ENCODE data around the gene STARD5.

STARD5 gene

DNA sequence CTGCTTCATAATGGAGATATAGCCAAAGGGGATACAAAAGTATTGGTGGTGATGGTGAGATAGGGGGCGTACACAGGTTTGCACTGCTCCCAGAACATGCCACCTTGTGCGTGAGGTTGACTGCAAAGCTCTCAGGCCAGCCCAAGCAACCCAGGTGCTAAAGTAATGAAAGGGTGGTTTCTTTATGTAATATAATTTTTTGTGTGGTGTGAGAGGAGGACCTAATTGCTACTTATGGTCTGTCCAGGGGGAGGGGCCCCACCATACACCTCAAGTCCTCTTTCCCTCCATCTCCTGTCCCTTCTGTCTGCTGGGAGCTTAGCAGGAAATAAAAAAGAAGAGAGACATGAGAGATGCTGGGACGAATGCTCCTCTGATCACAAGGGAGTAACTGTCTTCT, 53.8 kb downstream of the STARD5 start:
- no peak for DNase-seq (ENCODE audit: low read depth)
- TF ChIP-seq, protein P1, sequence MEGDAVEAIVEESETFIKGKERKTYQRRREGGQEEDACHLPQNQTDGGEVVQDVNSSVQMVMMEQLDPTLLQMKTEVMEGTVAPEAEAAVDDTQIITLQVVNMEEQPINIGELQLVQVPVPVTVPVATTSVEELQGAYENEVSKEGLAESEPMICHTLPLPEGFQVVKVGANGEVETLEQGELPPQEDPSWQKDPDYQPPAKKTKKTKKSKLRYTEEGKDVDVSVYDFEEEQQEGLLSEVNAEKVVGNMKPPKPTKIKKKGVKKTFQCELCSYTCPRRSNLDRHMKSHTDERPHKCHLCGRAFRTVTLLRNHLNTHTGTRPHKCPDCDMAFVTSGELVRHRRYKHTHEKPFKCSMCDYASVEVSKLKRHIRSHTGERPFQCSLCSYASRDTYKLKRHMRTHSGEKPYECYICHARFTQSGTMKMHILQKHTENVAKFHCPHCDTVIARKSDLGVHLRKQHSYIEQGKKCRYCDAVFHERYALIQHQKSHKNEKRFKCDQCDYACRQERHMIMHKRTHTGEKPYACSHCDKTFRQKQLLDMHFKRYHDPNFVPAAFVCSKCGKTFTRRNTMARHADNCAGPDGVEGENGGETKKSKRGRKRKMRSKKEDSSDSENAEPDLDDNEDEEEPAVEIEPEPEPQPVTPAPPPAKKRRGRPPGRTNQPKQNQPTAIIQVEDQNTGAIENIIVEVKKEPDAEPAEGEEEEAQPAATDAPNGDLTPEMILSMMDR (conservative IDR thresholded peaks at IDR 0.05; ENCODE audit: low read depth, low read length) = no peak
- H3K4me3 ChIP-seq (ENCODE audit: low read length) = no peak overlapping the region

DNA sequence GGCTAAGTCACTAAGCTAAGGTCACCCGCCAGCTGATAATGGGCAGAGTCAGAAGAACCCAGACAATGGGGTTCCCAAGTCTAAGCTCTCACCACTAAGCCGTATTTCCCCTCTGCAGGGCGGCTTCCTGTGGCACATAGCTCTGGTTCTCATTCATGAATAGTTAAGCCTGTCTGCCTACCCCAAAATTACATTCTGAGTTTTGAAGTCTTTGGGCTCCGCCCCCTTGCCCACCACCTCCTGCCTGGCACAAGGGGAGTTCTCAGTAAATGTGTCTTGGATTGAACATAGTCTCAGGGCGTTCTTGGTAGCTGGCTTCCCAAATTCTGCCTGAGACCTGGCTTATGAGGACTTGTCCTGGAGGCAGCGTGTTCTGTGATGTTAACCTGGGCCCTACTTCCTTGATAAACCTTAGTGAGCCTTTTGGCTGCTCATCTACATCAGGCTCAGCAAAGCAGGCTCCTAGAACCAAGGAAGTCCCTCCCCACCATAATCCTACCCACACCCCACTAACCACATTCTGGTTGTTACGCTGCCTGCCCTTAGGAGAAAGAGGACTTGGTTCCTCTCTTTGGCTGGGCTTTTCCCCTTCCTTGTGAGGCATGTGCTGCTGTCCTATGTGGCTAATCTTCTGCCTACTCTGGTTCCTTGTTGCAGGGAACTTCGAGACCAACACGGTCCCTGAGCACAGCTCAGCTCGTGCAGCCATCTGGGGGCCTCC, 54.9 kb downstream of the STARD5 start:
- DNase-seq (ENCODE audit: low read depth) = no peak
- TF ChIP-seq, protein P1 (conservative IDR thresholded peaks at IDR 0.05; ENCODE audit: low read depth, low read length) = no peak
- H3K4me3 ChIP-seq (ENCODE audit: low read length) = no peak overlapping the region

DNA sequence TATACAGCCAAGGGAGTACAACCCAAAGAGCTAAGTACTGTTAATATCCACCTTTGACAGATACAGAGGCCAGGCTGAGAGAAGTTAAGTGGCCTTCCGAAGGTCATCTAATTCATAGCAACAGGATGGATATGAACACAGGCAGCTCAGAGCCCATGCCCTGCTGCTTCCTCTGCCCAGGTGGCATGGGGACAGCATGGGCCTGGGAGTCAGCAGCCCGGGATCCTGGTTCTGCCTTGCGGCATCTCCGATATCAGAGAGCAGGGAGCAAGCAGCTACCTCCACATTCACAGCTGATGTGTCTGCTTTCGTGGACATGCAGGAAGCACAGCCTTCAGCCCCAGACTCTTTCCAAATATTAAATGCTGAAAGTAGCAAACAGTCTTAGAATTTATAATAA, 55.6 kb downstream of the STARD5 start:
- no peak for DNase-seq (ENCODE audit: low read depth)
- no peak overlapping the region for H3K4me3 ChIP-seq (ENCODE audit: low read length)
- TF ChIP-seq, protein P1 (conservative IDR thresholded peaks at IDR 0.05; ENCODE audit: low read depth, low read length) = no peak

DNA sequence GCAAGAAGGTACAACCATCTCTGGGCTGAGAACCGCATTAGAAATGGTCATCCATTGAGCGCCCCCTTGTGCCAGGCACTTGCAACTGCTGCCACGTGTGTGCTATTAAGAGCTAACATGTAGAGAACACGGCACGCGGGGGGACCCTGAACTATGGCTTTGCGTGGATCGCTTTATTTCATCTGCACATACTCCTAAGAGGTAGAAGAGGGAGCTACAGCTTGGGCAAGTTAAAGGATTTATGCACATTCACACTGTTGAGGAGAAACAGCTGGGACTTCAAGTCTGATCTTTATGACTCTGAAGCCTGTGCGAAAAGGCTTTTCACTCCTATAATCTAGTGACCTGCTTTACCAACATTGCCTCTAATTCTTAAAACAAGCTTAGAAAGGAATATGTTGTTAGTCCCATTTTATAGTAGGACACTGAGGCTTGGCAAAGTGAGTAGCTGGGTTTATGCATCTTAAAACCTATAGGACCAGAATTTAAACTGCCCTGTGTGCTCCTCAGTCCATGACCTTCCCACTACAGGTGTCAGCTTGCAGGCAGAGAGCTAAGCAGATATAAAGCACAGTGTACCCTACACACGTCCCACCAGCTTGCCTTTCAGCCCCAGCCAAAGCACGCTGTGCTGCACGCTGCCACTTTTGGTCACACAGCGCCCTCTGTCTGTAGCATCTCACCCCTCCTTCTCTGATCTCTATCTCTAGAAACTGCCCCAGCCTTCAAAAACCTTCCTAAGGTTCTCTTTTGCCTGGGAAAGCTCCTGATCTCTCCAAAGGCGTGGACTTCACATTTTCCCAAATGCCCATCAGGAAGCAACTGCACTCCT, 57.8 kb downstream of the STARD5 start:
- TF ChIP-seq, protein P1 (conservative IDR thresholded peaks at IDR 0.05; ENCODE audit: low read depth, low read length) = peak; percentile 96
- H3K4me3 ChIP-seq (ENCODE audit: low read length) = no peak overlapping the region
- DNase-seq (ENCODE audit: low read depth) = peak; percentile 19

DNA sequence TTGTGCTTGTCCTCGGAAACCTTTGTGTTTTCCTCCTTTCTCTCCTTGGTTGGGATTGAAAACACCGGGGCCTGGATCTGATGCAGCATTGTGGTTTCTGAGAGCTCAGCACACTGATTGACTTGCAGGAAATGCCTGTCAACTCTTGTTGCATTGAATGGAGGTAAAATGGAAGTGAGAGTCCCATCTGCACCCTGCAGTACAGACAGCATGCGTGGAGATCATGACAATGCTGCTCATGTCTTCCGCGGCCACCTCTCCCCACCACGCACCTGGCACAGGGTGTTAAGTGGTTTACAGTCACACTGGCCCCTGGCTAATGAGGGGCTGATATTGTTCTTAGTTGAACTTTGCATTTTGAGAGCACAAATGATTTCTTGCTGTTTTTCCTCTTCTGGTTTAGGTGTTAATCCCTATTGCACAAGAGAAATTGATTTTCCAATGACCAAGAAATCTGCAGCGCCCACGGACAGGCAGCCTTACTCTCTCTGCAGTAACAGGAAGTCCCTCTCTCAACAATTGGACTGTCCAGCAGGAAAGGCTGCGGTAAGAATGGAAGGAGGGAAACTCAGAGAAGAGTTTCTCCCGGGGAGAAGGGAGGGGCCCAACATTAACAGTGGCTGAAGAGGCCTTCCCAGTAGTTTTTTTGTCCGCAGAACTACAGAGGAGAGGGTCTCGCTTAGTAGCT, 58.5 kb downstream of the STARD5 start:
- no peak overlapping the region for H3K4me3 ChIP-seq (ENCODE audit: low read length)
- DNase-seq (ENCODE audit: low read depth) = no peak
- TF ChIP-seq, protein P1 (conservative IDR thresholded peaks at IDR 0.05; ENCODE audit: low read depth, low read length) = no peak

DNA sequence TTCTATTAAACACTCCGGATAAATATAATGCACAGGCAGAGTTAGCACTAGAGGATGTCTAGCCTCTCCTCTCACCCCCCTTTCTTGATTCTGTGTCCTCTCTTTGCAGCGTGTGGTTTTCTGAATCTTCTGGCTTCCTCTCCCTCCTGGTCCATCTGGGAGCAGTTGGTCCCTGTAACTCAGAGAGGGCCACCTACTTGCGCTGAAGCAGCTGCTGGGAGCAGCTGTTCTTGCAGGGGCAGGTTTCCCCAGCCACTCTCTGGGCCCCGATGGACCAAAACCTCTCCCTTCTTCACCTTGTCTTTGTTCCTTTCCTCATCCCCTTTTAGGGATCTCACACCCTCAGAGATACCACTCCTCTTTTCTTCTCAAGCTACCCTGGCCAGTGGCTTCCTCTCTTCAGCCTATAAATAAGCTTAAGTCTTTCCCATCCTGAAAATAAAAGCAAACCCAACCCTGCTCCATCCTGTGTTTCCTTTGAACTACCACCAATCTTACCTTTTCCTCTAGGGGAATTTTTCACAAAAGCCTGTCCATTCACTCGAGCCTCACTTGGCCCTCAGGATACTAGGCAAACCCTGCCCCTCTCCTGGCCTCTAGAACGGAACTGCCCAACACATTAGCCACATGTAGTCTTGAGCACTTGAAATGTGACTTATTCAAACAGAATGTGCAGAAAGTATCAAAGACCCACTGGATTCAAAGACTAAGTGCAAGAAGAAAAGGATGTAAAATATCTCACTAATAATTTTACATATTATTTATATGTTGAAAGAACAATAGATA, 59.7 kb downstream of the STARD5 start:
- TF ChIP-seq, protein P1 (conservative IDR thresholded peaks at IDR 0.05; ENCODE audit: low read depth, low read length) = no peak
- DNase-seq (ENCODE audit: low read depth) = no peak
- no peak overlapping the region for H3K4me3 ChIP-seq (ENCODE audit: low read length)

Data from retinal pigment epithelial cell (primary cell).